ENCODE measurements around the gene KCNJ6. TPM values are rescaled to one million over a fixed set of nuclear protein-coding genes. Genes with fewer than 3 reads are reported as not detected.

The KCNJ6 gene
- total and polyA plus RNA-seq, 9 of the 15 experiments (the other 6 are each of a cell fraction or from before 2014, with no cell fraction given): 0.06 to 0.21 (median 0.13) TPM; not detected in 1

DNA sequence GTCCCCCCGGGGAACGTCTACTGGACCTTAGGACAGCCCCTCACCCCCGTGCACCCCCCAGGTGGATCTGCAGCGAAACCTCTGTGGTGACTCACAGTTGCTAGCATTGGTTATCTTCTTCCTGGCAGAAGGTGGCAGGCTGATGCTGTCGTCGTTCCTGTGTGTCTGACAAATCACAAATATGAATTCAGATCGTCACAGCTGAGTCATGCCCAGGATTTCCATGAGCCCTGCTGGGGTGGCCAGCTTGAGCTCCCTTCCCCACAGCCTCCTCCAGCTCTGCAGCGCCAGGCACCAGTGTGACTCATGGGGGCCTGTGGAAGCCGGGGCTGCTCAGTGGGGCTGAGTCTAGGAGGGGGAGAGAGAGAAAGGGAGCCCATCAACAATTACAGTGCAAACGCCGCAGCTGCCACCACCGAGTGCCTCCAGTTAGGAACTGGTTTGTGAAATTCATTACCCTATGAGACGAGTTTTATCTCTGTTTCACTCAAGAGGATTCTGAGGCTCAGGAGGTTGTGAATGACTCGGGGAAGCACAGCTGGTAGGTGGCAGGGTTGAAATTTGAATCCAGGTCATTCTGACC is 351.8 kb downstream of the KCNJ6 start (continued):
- TF ChIP-seq, protein P1, sequence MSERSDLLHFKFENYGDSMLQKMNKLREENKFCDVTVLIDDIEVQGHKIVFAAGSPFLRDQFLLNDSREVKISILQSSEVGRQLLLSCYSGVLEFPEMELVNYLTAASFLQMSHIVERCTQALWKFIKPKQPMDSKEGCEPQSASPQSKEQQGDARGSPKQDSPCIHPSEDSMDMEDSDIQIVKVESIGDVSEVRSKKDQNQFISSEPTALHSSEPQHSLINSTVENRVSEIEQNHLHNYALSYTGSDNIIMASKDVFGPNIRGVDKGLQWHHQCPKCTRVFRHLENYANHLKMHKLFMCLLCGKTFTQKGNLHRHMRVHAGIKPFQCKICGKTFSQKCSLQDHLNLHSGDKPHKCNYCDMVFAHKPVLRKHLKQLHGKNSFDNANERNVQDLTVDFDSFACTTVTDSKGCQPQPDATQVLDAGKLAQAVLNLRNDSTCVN (CRISPR knock-in tag; IDR thresholded peaks at IDR 0.05): no peak
- TF ChIP-seq, protein P2, sequence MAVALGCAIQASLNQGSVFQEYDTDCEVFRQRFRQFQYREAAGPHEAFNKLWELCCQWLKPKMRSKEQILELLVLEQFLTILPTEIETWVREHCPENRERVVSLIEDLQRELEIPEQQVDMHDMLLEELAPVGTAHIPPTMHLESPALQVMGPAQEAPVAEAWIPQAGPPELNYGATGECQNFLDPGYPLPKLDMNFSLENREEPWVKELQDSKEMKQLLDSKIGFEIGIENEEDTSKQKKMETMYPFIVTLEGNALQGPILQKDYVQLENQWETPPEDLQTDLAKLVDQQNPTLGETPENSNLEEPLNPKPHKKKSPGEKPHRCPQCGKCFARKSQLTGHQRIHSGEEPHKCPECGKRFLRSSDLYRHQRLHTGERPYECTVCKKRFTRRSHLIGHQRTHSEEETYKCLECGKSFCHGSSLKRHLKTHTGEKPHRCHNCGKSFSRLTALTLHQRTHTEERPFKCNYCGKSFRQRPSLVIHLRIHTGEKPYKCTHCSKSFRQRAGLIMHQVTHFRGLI (CRISPR knock-in tag; IDR thresholded peaks at IDR 0.05): no peak
- TF ChIP-seq SMC3 (conservative IDR thresholded peaks at IDR 0.05; ENCODE audit: insufficient read depth, low read depth, low read length): no peak
- peak; percentile 94 for TF ChIP-seq JUN (IDR thresholded peaks at IDR 0.05; ENCODE audit: borderline replicate concordance, low read depth, low read length)
- TF ChIP-seq JUN (CRISPR knock-in tag; IDR thresholded peaks at IDR 0.05; ENCODE audit: borderline replicate concordance): no peak
- no peak for TF ChIP-seq TRIM28 (IDR thresholded peaks at IDR 0.05)
- TF ChIP-seq LARP7 (IDR thresholded peaks at IDR 0.05): no peak
- TF ChIP-seq SNRNP70 (optimal IDR thresholded peaks at IDR 0.05; ENCODE audit: low read depth, low read length): no peak
- peak; percentile 72 for TF ChIP-seq NCOR1 (IDR thresholded peaks at IDR 0.05)
- TF ChIP-seq CREM (IDR thresholded peaks at IDR 0.05; ENCODE audit: low read depth): peak; percentile 89
- TF ChIP-seq SMAD1 (IDR thresholded peaks at IDR 0.05; ENCODE audit: low read depth, low read length, partially characterized antibody): peak; percentile 35
- no peak for TF ChIP-seq PPARD (CRISPR knock-in tag; IDR thresholded peaks at IDR 0.05)
- TF ChIP-seq ZNF3 (CRISPR knock-in tag; IDR thresholded peaks at IDR 0.05): no peak
- TF ChIP-seq CHCHD3 (CRISPR knock-in tag; IDR thresholded peaks at IDR 0.05): no peak
- TF ChIP-seq JUND (IDR thresholded peaks at IDR 0.05; ENCODE audit: borderline replicate concordance, low read depth, low read length): peak; percentile 92
- peak; percentile 87; the same call in 2 of the 3 replicates for TF ChIP-seq JUND (tag; IDR thresholded peaks at IDR 0.05; ENCODE audit: borderline replicate concordance, low read depth, low read length)
- no peak; the same call in 1 of the 2 replicates for TF ChIP-seq BCOR (IDR thresholded peaks at IDR 0.05)
- no peak for TF ChIP-seq SAP30 (IDR thresholded peaks at IDR 0.05; ENCODE audit: borderline replicate concordance, insufficient read depth, low read depth, low read length, poor library complexity, severe bottlenecking)
- TF ChIP-seq, protein P3, sequence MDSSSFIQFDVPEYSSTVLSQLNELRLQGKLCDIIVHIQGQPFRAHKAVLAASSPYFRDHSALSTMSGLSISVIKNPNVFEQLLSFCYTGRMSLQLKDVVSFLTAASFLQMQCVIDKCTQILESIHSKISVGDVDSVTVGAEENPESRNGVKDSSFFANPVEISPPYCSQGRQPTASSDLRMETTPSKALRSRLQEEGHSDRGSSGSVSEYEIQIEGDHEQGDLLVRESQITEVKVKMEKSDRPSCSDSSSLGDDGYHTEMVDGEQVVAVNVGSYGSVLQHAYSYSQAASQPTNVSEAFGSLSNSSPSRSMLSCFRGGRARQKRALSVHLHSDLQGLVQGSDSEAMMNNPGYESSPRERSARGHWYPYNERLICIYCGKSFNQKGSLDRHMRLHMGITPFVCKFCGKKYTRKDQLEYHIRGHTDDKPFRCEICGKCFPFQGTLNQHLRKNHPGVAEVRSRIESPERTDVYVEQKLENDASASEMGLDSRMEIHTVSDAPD (CRISPR knock-in tag; IDR thresholded peaks at IDR 0.05): no peak
- TF ChIP-seq GABPA (tag; conservative IDR thresholded peaks at IDR 0.05; ENCODE audit: low read depth): no peak; the same call in 1 of the 2 replicates
- TF ChIP-seq RUNX1 (IDR thresholded peaks at IDR 0.05; ENCODE audit: low read depth): 0 out of 2 replicates have a peak, but pooled peaks have one; percentile 38
- TF ChIP-seq RBM34 (IDR thresholded peaks at IDR 0.05; ENCODE audit: borderline replicate concordance, insufficient read depth, low read length): no peak

Measured in K562 (cell line).